HT-29 (cell line): ENCODE results near the gene PLA2R1. TPM values are rescaled to one million over a fixed set of nuclear protein-coding genes. Genes with fewer than 3 reads are reported as not detected.

Experiments
- DNase-seq: peaks from one replicate; pipeline ENCODE4 v3.0.0-alpha.2; 2015; ENCODE audit warnings: low spot score
- total RNA-seq: library from RNA; depleted of rRNA; stranded (reverse); fragments of >200 nt; shearing (Covaris generic); gene quantifications from 2 replicates; pipeline ENCODE4 v1.2.3, GENCODE V29; 2014; rRNA removed

The PLA2R1 gene
- total RNA-seq, 1 experiment from 2014 or later, result 12.2 TPM

- DNase-seq, result no peak
Measured at GRCh38 chr2:159897081-159897480, 165.3 kb downstream of the PLA2R1 start.

- no peak for DNase-seq
Measured at GRCh38 chr2:159895258-159896065, 167.0 kb downstream of the PLA2R1 start.

GRCh38 chr2:159894145-159894838 is 168.1 kb downstream of the PLA2R1 start:
- peak; percentile 66 for DNase-seq

- no peak for DNase-seq
Measured at GRCh38 chr2:159892990-159893810, 169.2 kb downstream of the PLA2R1 start.

- DNase-seq, result peak; percentile 58
Measured at GRCh38 chr2:159891917-159892730, 170.3 kb downstream of the PLA2R1 start.

- no peak for DNase-seq
Measured at GRCh38 chr2:159891267-159891588, 171.2 kb downstream of the PLA2R1 start.

- no peak for DNase-seq
Measured at GRCh38 chr2:159890551-159891266, 171.7 kb downstream of the PLA2R1 start.

GRCh38 chr2:159882130-159882745 is 180.2 kb downstream of the PLA2R1 start:
- DNase-seq, result no peak

Other genes starting within 250 kb of the PLA2R1 start
- 22.7 and 27.2 TPM in 2 replicates for gene LY75, start 157.9 kb downstream of the PLA2R1 start, total RNA-seq
- 14.3 and 14.8 TPM in 2 replicates for gene ITGB6, start 137.7 kb upstream of the PLA2R1 start, total RNA-seq